HFFc6 (cell line): Measurements from ENCODE around the gene C2orf92. TPM values are rescaled to one million over a fixed set of nuclear protein-coding genes. Genes with fewer than 3 reads are reported as not detected.

Experiments used
- DNase-seq: peaks from one replicate; pipeline ENCODE4 v3.0.0-alpha.2; 2018
- H3K27ac Mint-ChIP-seq: 2 replicates; pipeline ENCODE4 v1.8.0; 2020; ENCODE audit warnings: mild to moderate bottlenecking, mixed read lengths
- H3K27me3 Mint-ChIP-seq: 2 replicates; pipeline ENCODE4 v1.8.0; 2021; ENCODE audit warnings: mild to moderate bottlenecking, moderate library complexity, mixed read lengths; ENCODE audit not compliant: insufficient read depth
- H3K36me3 Mint-ChIP-seq: 2 replicates; pipeline ENCODE4 v1.8.0; 2021; ENCODE audit warnings: low read depth, mixed read lengths
- H3K4me1 Mint-ChIP-seq: 2 replicates; pipeline ENCODE4 v1.8.0; 2020; ENCODE audit warnings: low read depth, mixed read lengths
- H3K4me3 Mint-ChIP-seq: 2 replicates; pipeline ENCODE4 v1.8.0; 2020; ENCODE audit warnings: mild to moderate bottlenecking, moderate library complexity, mixed read lengths
- H3K9me3 Mint-ChIP-seq: 2 replicates; pipeline ENCODE4 v1.8.0; 2020; ENCODE audit warnings: mild to moderate bottlenecking, mixed read lengths
- CTCF ChIP-seq: fragments of 200-600 bp; sonication (generic); IDR thresholded peaks from 2 replicates; pipeline ENCODE4 v1.5.0; 2021; ENCODE audit warnings: antibody characterized with exemption, mild to moderate bottlenecking
- total RNA-seq, 6 experiments: library from RNA; stranded (reverse); fragmentation: NEBNext Ultra II Directional; extraction: Animal tissue kit (Norgen Biotek cat#: 25700); gene quantifications; 2 replicates in 1 of 6; 3 replicates in 5 of 6; pipeline ENCODE4 v1.2.3, GENCODE V29; 2021

The C2orf92 gene
- total RNA-seq, 6 experiments from 2014 or later = 0.88 to 2.6 (median 1.2) TPM

GRCh38 chr2:97658691-97659157, 10.8 kb upstream of the C2orf92 start:
- H3K4me1 Mint-ChIP-seq = peaks cover 23% of the 10 kb centered on the region
- H3K36me3 Mint-ChIP-seq = peaks cover 28% of the 10 kb centered on the region
- H3K27ac Mint-ChIP-seq = no peak overlapping the region
- no peak for DNase-seq
- H3K4me3 Mint-ChIP-seq = no peak overlapping the region
- TF ChIP-seq CTCF = no peak
- peaks cover 9% of the 10 kb centered on the region for H3K9me3 Mint-ChIP-seq
- H3K27me3 Mint-ChIP-seq = peaks cover 6% of the 10 kb centered on the region

GRCh38 chr2:97659256-97660043, 10.1 kb upstream of the C2orf92 start:
- Mint-ChIP-seq H3K36me3 (peaks cover 21% of the 10 kb centered on the region), H3K4me3 (no peak overlapping the region), H3K27me3 (peaks cover 6% of the 10 kb centered on the region), H3K4me1 (peaks cover 23% of the 10 kb centered on the region), H3K9me3 (peaks cover 2% of the 10 kb centered on the region; the same call in 1 of the 2 replicates), H3K27ac (no peak overlapping the region)
- TF ChIP-seq CTCF = no peak
- no peak for DNase-seq

GRCh38 chr2:97660044-97660774, 9.3 kb upstream of the C2orf92 start:
- H3K36me3 Mint-ChIP-seq = peaks cover 14% of the 10 kb centered on the region
- no peaks in the 10 kb centered on the region for H3K9me3 Mint-ChIP-seq
- H3K27me3 Mint-ChIP-seq = peaks cover 6% of the 10 kb centered on the region
- H3K4me1 Mint-ChIP-seq = peaks cover 30% of the 10 kb centered on the region
- DNase-seq = no peak
- no peak overlapping the region for H3K4me3 Mint-ChIP-seq
- H3K27ac Mint-ChIP-seq = no peak overlapping the region
- TF ChIP-seq CTCF = no peak

- no peak overlapping the region for H3K4me3 Mint-ChIP-seq
- H3K36me3 Mint-ChIP-seq = peaks cover 9% of the 10 kb centered on the region; the same call in 1 of the 2 replicates
- H3K27me3 Mint-ChIP-seq = peaks cover 6% of the 10 kb centered on the region
- no peak for DNase-seq
- H3K9me3 Mint-ChIP-seq = no peaks in the 10 kb centered on the region
- TF ChIP-seq CTCF = no peak
- peak overlapping the region; percentile 59 for H3K27ac Mint-ChIP-seq
- H3K4me1 Mint-ChIP-seq = peaks cover 31% of the 10 kb centered on the region
Observed at GRCh38 chr2:97660775-97661389, 8.6 kb upstream of the C2orf92 start.

- 0 out of 2 replicates have a peak, but pooled peaks cover 5% of the 10 kb centered on the region for H3K36me3 Mint-ChIP-seq
- DNase-seq = no peak
- H3K27ac Mint-ChIP-seq = peak overlapping the region; percentile 96
- peaks cover 6% of the 10 kb centered on the region for H3K27me3 Mint-ChIP-seq
- no peaks in the 10 kb centered on the region for H3K9me3 Mint-ChIP-seq
- peak overlapping the region; percentile 91 for H3K4me3 Mint-ChIP-seq
- peaks cover 31% of the 10 kb centered on the region for H3K4me1 Mint-ChIP-seq
- no peak for TF ChIP-seq CTCF
Observed at GRCh38 chr2:97661927-97662326, 7.6 kb upstream of the C2orf92 start.
